ENCODE results near the gene BMP7.

Gene BMP7

GRCh38 chr20:57219071-57219677 lies 47.3 kb downstream of the BMP7 start:
- TF ChIP-seq CTCF (conservative IDR thresholded peaks at IDR 0.05; ENCODE audit: low read length): no peak
- no peak for TF ChIP-seq EZH2phosphoT487 (IDR thresholded peaks at IDR 0.05; ENCODE audit: borderline replicate concordance)
- no peak overlapping the region for H2AFZ ChIP-seq (ENCODE audit: low read length)

GRCh38 chr20:57218489-57218888 lies 48.0 kb downstream of the BMP7 start:
- Histone ChIP-seq H3K4me2 (ENCODE audit: low read depth, low read length, poor library complexity, severe bottlenecking) (no peak overlapping the region), H3K27me3 (ENCODE audit: insufficient read depth, low read length, poor library complexity, severe bottlenecking) (no peaks in the 10 kb centered on the region), H3K79me2 (ENCODE audit: insufficient read depth, low read length) (no peaks in the 10 kb centered on the region), H3K36me3 (ENCODE audit: insufficient read depth, low read length) (no peaks in the 10 kb centered on the region), H4K20me1 (ENCODE audit: insufficient read depth, low read length, poor library complexity, severe bottlenecking) (no peaks in the 10 kb centered on the region), H3F3A (ENCODE audit: low read depth) (no peaks in the 10 kb centered on the region), H2AFZ (ENCODE audit: low read length) (no peak overlapping the region), H3K9me2 (replicated peaks; ENCODE audit: low read depth, low read length) (no peaks in the 10 kb centered on the region), H3K9me3 (ENCODE audit: insufficient read depth, low read depth, low read length) (no peaks in the 10 kb centered on the region), H3K4me1 (ENCODE audit: insufficient read depth, low read length, poor library complexity, severe bottlenecking) (no peaks in the 10 kb centered on the region), H3K4me3 (ENCODE audit: low read length, poor library complexity, severe bottlenecking) (no peak overlapping the region), H3K9ac (ENCODE audit: low read depth, low read length, poor library complexity, severe bottlenecking) (no peak overlapping the region)
- TF ChIP-seq CTCF (conservative IDR thresholded peaks at IDR 0.05; ENCODE audit: low read length) (no peak), EZH2phosphoT487 (IDR thresholded peaks at IDR 0.05; ENCODE audit: borderline replicate concordance) (no peak)

More at GRCh38 chr20:57219071-57219677, 47.3 kb downstream of the BMP7 start:
- Histone ChIP-seq H4K20me1 (ENCODE audit: insufficient read depth, low read length, poor library complexity, severe bottlenecking) (no peaks in the 10 kb centered on the region), H3K9me2 (replicated peaks; ENCODE audit: low read depth, low read length) (no peaks in the 10 kb centered on the region), H3K27me3 (ENCODE audit: insufficient read depth, low read length, poor library complexity, severe bottlenecking) (no peaks in the 10 kb centered on the region), H3K4me3 (ENCODE audit: low read length, poor library complexity, severe bottlenecking) (no peak overlapping the region), H3K4me1 (ENCODE audit: insufficient read depth, low read length, poor library complexity, severe bottlenecking) (no peaks in the 10 kb centered on the region), H3K4me2 (ENCODE audit: low read depth, low read length, poor library complexity, severe bottlenecking) (no peak overlapping the region), H3K36me3 (ENCODE audit: insufficient read depth, low read length) (no peaks in the 10 kb centered on the region), H3F3A (ENCODE audit: low read depth) (no peaks in the 10 kb centered on the region), H3K9ac (ENCODE audit: low read depth, low read length, poor library complexity, severe bottlenecking) (no peak overlapping the region), H3K9me3 (ENCODE audit: insufficient read depth, low read depth, low read length) (no peaks in the 10 kb centered on the region), H3K79me2 (ENCODE audit: insufficient read depth, low read length) (no peaks in the 10 kb centered on the region)

GRCh38 chr20:57217802-57218201 lies 48.6 kb downstream of the BMP7 start:
- no peaks in the 10 kb centered on the region for H3F3A ChIP-seq (ENCODE audit: low read depth)
- H3K79me2 ChIP-seq (ENCODE audit: insufficient read depth, low read length): no peaks in the 10 kb centered on the region
- H3K9me3 ChIP-seq (ENCODE audit: insufficient read depth, low read depth, low read length): no peaks in the 10 kb centered on the region
- H3K4me2 ChIP-seq (ENCODE audit: low read depth, low read length, poor library complexity, severe bottlenecking): no peak overlapping the region
- no peak overlapping the region for H2AFZ ChIP-seq (ENCODE audit: low read length)
- H3K4me1 ChIP-seq (ENCODE audit: insufficient read depth, low read length, poor library complexity, severe bottlenecking): no peaks in the 10 kb centered on the region
- no peaks in the 10 kb centered on the region for H3K36me3 ChIP-seq (ENCODE audit: insufficient read depth, low read length)
- H3K9me2 ChIP-seq (replicated peaks; ENCODE audit: low read depth, low read length): no peaks in the 10 kb centered on the region
- H3K27me3 ChIP-seq (ENCODE audit: insufficient read depth, low read length, poor library complexity, severe bottlenecking): no peaks in the 10 kb centered on the region
- TF ChIP-seq CTCF (conservative IDR thresholded peaks at IDR 0.05; ENCODE audit: low read length): no peak
- TF ChIP-seq EZH2phosphoT487 (IDR thresholded peaks at IDR 0.05; ENCODE audit: borderline replicate concordance): no peak
- no peak overlapping the region for H3K9ac ChIP-seq (ENCODE audit: low read depth, low read length, poor library complexity, severe bottlenecking)
- H3K4me3 ChIP-seq (ENCODE audit: low read length, poor library complexity, severe bottlenecking): no peak overlapping the region
- H4K20me1 ChIP-seq (ENCODE audit: insufficient read depth, low read length, poor library complexity, severe bottlenecking): no peaks in the 10 kb centered on the region
